ENCODE measurements around the gene DOCK2. TPM values are rescaled to one million over a fixed set of nuclear protein-coding genes. Genes with fewer than 3 reads are reported as not detected.

DOCK2 gene
- total and polyA plus RNA-seq, 2 of the 8 experiments (the other 6 are each of a cell fraction or from before 2014, with no cell fraction given), result 3.9 to 5.7 TPM

DNA sequence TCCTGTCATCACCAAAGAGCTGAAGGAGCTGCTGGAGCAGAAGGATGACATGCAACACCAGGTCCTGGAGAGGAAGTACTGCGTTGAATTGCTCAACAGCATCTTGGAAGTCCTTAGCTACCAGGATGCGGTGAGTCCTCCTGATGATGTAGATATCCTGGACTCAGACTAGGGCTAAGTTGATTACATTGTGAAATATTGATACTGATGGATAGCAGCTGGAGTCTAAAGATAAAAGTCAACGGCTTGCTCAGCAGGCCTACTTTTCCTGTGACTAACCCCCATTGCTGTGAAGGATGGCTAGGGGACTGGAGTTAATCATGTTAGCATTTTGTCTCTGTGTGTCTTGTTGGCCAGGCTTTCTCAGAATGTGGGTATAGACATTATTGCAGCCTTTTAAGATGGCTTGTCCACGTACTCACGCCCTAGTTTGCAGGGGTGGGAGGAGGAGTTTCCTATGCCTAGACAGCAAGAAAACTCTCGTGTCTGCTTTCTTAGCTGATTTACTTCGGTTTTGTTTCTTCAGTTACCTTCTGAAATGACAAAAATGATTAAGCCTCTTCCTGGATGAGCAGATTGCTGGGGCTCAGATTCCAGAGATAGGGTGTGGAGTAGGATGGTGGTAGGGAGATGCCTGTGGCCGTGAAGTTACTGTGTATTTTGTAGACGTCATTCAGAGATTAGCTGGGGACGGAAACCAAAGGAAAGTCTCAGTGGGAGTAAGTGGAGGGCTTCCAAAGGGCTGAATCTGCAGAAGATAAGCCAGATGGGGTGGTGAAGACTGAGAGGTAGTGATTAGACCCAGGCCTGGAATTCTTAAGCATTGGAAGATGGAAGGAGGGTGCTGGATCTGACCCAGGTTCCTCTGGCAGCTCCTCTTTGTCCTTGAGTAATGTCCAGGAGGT, 166.3 kb downstream of the DOCK2 start:
- no peak overlapping the region for H3K23ac ChIP-seq (ENCODE audit: insufficient read length)
- H3K56ac ChIP-seq (replicated peaks; ENCODE audit: insufficient read length, low read depth, low read length), result no peak overlapping the region
- no peaks in the 10 kb centered on the region for H3K79me2 ChIP-seq (ENCODE audit: control insufficient read depth in 1 of 2, insufficient read depth in 2 of 2, low read length in 2 of 2)
- H3K4me2 ChIP-seq (ENCODE audit: insufficient read depth in 1 of 2, low read depth in 2 of 2, low read length in 2 of 2), result no peak overlapping the region
- H3K23me2 ChIP-seq (ENCODE audit: low read depth, low read length), result no peaks in the 10 kb centered on the region; the same call in 1 of the 2 replicates
- WGBS, 2 experiments (ENCODE audit: extremely low coverage in 1 of 2, insufficient coverage in 1 of 2, insufficient read length in 1 of 2, insufficient replicate concordance in 2 of 2, low coverage in 1 of 2, low lambda C conversion rate in 2 of 2, missing lambda C conversion rate in 1 of 2), result 92% methylated on average over 10 of the region's 10 CpGs; no CpG with 5 or more reads in 1 of the 2 experiments
- no peak overlapping the region for H2AK5ac ChIP-seq (ENCODE audit: low read depth, low read length)
- no peak for DNase-seq (ENCODE audit: low read depth in 1 of 2, low spot score in 2 of 2)
- H3K14ac ChIP-seq (ENCODE audit: insufficient read length), result no peak overlapping the region
- peaks cover 0 to 6% (median 5%) of the 10 kb centered on the region in 4 experiments; a peak in 4 of 7 replicates for H3K4me1 ChIP-seq (replicated peaks in 1 of 4; ENCODE audit: control insufficient read depth in 3 of 4, insufficient read depth in 4 of 4, low read length in 3 of 4)
- no peaks in the 10 kb centered on the region for H3K27me3 ChIP-seq (replicated peaks in 1 of 4; ENCODE audit: control insufficient read depth in 3 of 4, extremely low read depth in 1 of 4, insufficient read depth in 3 of 4, low read length in 3 of 4)
- no peak overlapping the region for H3K4ac ChIP-seq (replicated peaks; ENCODE audit: insufficient read length, low read depth, low read length)
- no peak overlapping the region for H3K9ac ChIP-seq (replicated peaks in 1 of 4; ENCODE audit: extremely low read depth in 1 of 4, low read depth in 3 of 4, low read length in 3 of 4)
- H2BK120ac ChIP-seq (replicated peaks; ENCODE audit: low read depth, low read length), result no peak overlapping the region
- no peak overlapping the region for H4K8ac ChIP-seq (ENCODE audit: extremely low read depth, insufficient read depth, low read length)
- H3K27ac ChIP-seq (ENCODE audit: low read depth, low read length), result no peak overlapping the region
- no peak overlapping the region for H3K18ac ChIP-seq (ENCODE audit: extremely low read depth, low read length)
- H2AFZ ChIP-seq (ENCODE audit: low read length), result no peak overlapping the region
- no peak overlapping the region for H3K4me3 ChIP-seq (ENCODE audit: extremely low read depth in 1 of 4, insufficient read depth in 2 of 4, low read depth in 3 of 4, low read length in 4 of 4)
- no peaks in the 10 kb centered on the region for H3K79me1 ChIP-seq (ENCODE audit: low read depth, low read length)
- no peak overlapping the region for H2BK20ac ChIP-seq (ENCODE audit: low read length)
- H2BK15ac ChIP-seq (ENCODE audit: low read length), result no peak overlapping the region
- no peak overlapping the region for H2BK12ac ChIP-seq (ENCODE audit: low read depth, low read length)
- no peak overlapping the region for H4K91ac ChIP-seq (replicated peaks; ENCODE audit: insufficient read length, low read length)
- no peaks in the 10 kb centered on the region for H3K36me3 ChIP-seq (ENCODE audit: control insufficient read depth in 2 of 4, insufficient read depth in 4 of 4, low read length in 3 of 4)
- ChIA-PET CTCF (ENCODE audit: partially characterized antibody) (interaction anchor here (1.5 to 2.0 kb wide), 3 partner anchors 13 to 268 kb away, joined by 3 to 4 read pairs (median 4); no protein-coding TSS in a partner anchor), POLR2A (ENCODE audit: partially characterized antibody) (no interaction called here)
- H4K20me1 ChIP-seq (replicated peaks in 1 of 2; ENCODE audit: control insufficient read depth in 1 of 2, insufficient read depth in 2 of 2, low read length in 2 of 2), result no peaks in the 10 kb centered on the region
- FAIRE-seq, result no peak
- no peak overlapping the region for H4K5ac ChIP-seq (ENCODE audit: insufficient read length, low read depth, low read length)
- H2BK5ac ChIP-seq (ENCODE audit: low read depth, low read length), result no peak overlapping the region
- H3K9me3 ChIP-seq (ENCODE audit: insufficient read depth in 2 of 2, low read depth in 1 of 2, low read length in 1 of 2), result no peaks in the 10 kb centered on the region
- TF ChIP-seq RAD21 (IDR thresholded peaks at IDR 0.05 in 1 of 2, conservative IDR thresholded peaks at IDR 0.05 in 1 of 2; ENCODE audit: low read depth in 2 of 2, low read length in 2 of 2) (no peak), TAF7 (optimal IDR thresholded peaks at IDR 0.05; ENCODE audit: borderline replicate concordance, low read depth, low read length) (no peak), ASH2L (IDR thresholded peaks at IDR 0.05; ENCODE audit: low read length) (no peak), EP300 (IDR thresholded peaks at IDR 0.05; ENCODE audit: borderline replicate concordance in 1 of 2, low read depth in 2 of 2, low read length in 2 of 2) (no peak), TBP (IDR thresholded peaks at IDR 0.05; ENCODE audit: low read depth, low read length) (no peak), POLR2A (IDR thresholded peaks at IDR 0.05; ENCODE audit: control extremely low read depth in 1 of 2, low read depth in 2 of 2, low read length in 2 of 2) (no peak), CEBPB (IDR thresholded peaks at IDR 0.05; ENCODE audit: low read depth, low read length) (no peak)
- TF ChIP-seq, protein P1, sequence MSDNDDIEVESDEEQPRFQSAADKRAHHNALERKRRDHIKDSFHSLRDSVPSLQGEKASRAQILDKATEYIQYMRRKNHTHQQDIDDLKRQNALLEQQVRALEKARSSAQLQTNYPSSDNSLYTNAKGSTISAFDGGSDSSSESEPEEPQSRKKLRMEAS (IDR thresholded peaks at IDR 0.05), result no peak
- TF ChIP-seq, protein P2, sequence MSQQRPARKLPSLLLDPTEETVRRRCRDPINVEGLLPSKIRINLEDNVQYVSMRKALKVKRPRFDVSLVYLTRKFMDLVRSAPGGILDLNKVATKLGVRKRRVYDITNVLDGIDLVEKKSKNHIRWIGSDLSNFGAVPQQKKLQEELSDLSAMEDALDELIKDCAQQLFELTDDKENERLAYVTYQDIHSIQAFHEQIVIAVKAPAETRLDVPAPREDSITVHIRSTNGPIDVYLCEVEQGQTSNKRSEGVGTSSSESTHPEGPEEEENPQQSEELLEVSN (IDR thresholded peaks at IDR 0.05), result no peak
